CD4-positive, alpha-beta T cell (primary cell): Measurements from ENCODE around the gene CFL1. TPM values are rescaled to one million over a fixed set of nuclear protein-coding genes. Genes with fewer than 3 reads are reported as not detected.
A peak's percentile ranks its signal among the peaks of the same experiment; 100 is the strongest.

Source experiments
- ATAC-seq: fragments of 200-7000 bp; cut with Tn5 transposase; one replicate; pipeline ENCODE4 v1.10.0; 2022; ENCODE audit warnings: mild to moderate bottlenecking; ENCODE audit not compliant: poor library complexity
- CTCF ChIA-PET: fragments of 350-600 bp; sonication (Branson Sonifier 250); formaldehyde crosslinking; loops from one replicate; lab custom pipeline; 2021; ENCODE audit warnings: antibody characterized with exemption, inconsistent platforms; lab: Charles Lee
- POLR2A ChIA-PET: fragments of 350-600 bp; sonication (Branson Sonifier 250); formaldehyde crosslinking; loops from one replicate; lab custom pipeline; 2021; ENCODE audit warnings: antibody characterized with exemption, inconsistent platforms; lab: Charles Lee
- DNase-seq, 14 experiments: peaks; one replicate each; pipeline ENCODE4 v3.0.0-alpha.2; 2013 to 2020; ENCODE audit warnings: mixed read lengths in 2 of 14
- H3K27ac ChIP-seq, 2 donors: one replicate each; pipeline versions ENCODE4 v1.5.1 to v1.7.0; 2013; ENCODE audit warnings: low read length in 2 of 2, low read depth in 1 of 2, mild to moderate bottlenecking in 1 of 2
- H3K27me3 ChIP-seq, 2 experiments: 1 replicate in 1 of 2; 2 replicates in 1 of 2; pipeline versions ENCODE4 v1.6.1 to v1.7.0; 2013; ENCODE audit warnings: low read length in 2 of 2, control low read depth in 1 of 2, mild to moderate bottlenecking in 1 of 2, moderate library complexity in 1 of 2; ENCODE audit not compliant: insufficient read depth in 2 of 2, control insufficient read depth in 1 of 2
- H3K36me3 ChIP-seq: one replicate; pipeline ENCODE4 v1.6.1; 2013; ENCODE audit warnings: low read length, control low read depth; ENCODE audit not compliant: insufficient read depth
- H3K4me1 ChIP-seq: one replicate; pipeline ENCODE4 v1.6.1; 2013; ENCODE audit warnings: low read length, control low read depth; ENCODE audit not compliant: insufficient read depth
- H3K4me3 ChIP-seq: one replicate; pipeline ENCODE4 v1.5.1; 2013; ENCODE audit warnings: mild to moderate bottlenecking, low read length, moderate library complexity
- H3K9me3 ChIP-seq, 2 experiments: 1 replicate in 1 of 2; 2 replicates in 1 of 2; pipeline versions ENCODE4 v1.6.1 to v1.7.0; 2013; ENCODE audit warnings: low read length in 2 of 2, mild to moderate bottlenecking in 2 of 2, control low read depth in 1 of 2, moderate library complexity in 1 of 2; ENCODE audit not compliant: control insufficient read depth in 1 of 2, insufficient read depth in 1 of 2
- H3K27ac Mint-ChIP-seq: one replicate; pipeline ENCODE4 v1.8.0; 2020; ENCODE audit warnings: mixed read lengths
- H3K27me3 Mint-ChIP-seq: one replicate; pipeline ENCODE4 v1.8.0; 2021; ENCODE audit warnings: mixed read lengths
- H3K36me3 Mint-ChIP-seq: one replicate; pipeline ENCODE4 v1.8.0; 2021; ENCODE audit warnings: low read depth, mixed read lengths
- H3K4me1 Mint-ChIP-seq: one replicate; pipeline ENCODE4 v1.8.0; 2021; ENCODE audit warnings: low read depth, mixed read lengths
- H3K4me3 Mint-ChIP-seq: one replicate; pipeline ENCODE4 v1.8.0; 2020; ENCODE audit warnings: mild to moderate bottlenecking, mixed read lengths
- H3K9me3 Mint-ChIP-seq: one replicate; pipeline ENCODE4 v1.8.0; 2020; ENCODE audit warnings: mixed read lengths
- CTCF ChIP-seq: fragments of 200-600 bp; IDR thresholded peaks from one replicate; pipeline ENCODE4 v1.8.0; 2022; ENCODE audit warnings: antibody characterized with exemption, mild to moderate bottlenecking
- intact Hi-C, 2 experiments: fragments of 100-400 bp; cut with DNase I in 1 of 2; cut with micrococcal nuclease in 1 of 2; formaldehyde crosslinking; loops; one replicate each; pipeline versions ENCODE4 v1.15.1 to v1.9.0; 2023 to 2025; cut with DNase I, micrococcal nuclease
- total RNA-seq, 174 experiments: library from RNA in 2 of 174; stranded (reverse) in 2 of 174; gene quantifications; one replicate each; pipeline ENCODE4 v1.2.3 and lab custom pipeline; 2021 to 2026

The CFL1 gene
- total RNA-seq, 2 experiments from 2014 or later: 322 to 331 TPM

GRCh38 chr11:65899356-65900124, 41.6 kb upstream of the CFL1 start:
- Mint-ChIP-seq H3K27me3 (peaks cover 18% of the 10 kb centered on the region), H3K4me3 (peak overlapping the region; percentile 48), H3K36me3 (no peaks in the 10 kb centered on the region), H3K27ac (no peak overlapping the region), H3K4me1 (peaks cover 5% of the 10 kb centered on the region), H3K9me3 (no peaks in the 10 kb centered on the region)
- ChIA-PET POLR2A (interaction anchor here (0.5 to 5.3 kb wide), 8 partner anchors 10 to 303 kb away, joined by 3 to 80 read pairs (median 4); partner anchors contain the start of genes C11orf68, CCDC85B and FIBP), CTCF (interaction anchor here (0.7 to 3.9 kb wide), 7 partner anchors 9 to 427 kb away, joined by 3 to 37 read pairs (median 17); partner anchors contain the start of genes AP5B1, CCDC85B, FIBP and MUS81)
- Histone ChIP-seq H3K9me3 (peaks cover 0 to 7% of the 10 kb centered on the region in 2 experiments), H3K4me3 (peak overlapping the region; percentile 36), H3K27me3 (peaks cover 9 to 12% of the 10 kb centered on the region in 2 experiments), H3K27ac (no peak overlapping the region), H3K36me3 (no peaks in the 10 kb centered on the region), H3K4me1 (peaks cover 30% of the 10 kb centered on the region)
- TF ChIP-seq CTCF: no peak
- intact Hi-C loops: loop anchor here (1.0 kb wide), 2 partner anchors 9 to 20 kb away; partner anchors contain the start of genes C11orf68 (in 2 of the 2), CCDC85B (in 2 of the 2) and DRAP1 (in 2 of the 2)
- DNase-seq (peak in 7 of 14 experiments; percentile 35 to 75 (median 63)), ATAC-seq (no peak)

GRCh38 chr11:65898656-65899355, 40.8 kb upstream of the CFL1 start:
- H3K27ac Mint-ChIP-seq: peak overlapping the region; percentile 39
- peaks cover 37% of the 10 kb centered on the region for H3K4me1 ChIP-seq
- H3K27ac ChIP-seq: no peak overlapping the region
- no peaks in the 10 kb centered on the region for H3K36me3 ChIP-seq
- peak overlapping the region; percentile 36 for H3K4me3 ChIP-seq
- TF ChIP-seq CTCF: no peak
- POLR2A ChIA-PET: interaction anchor here (0.5 to 5.3 kb wide), 6 partner anchors 9 to 303 kb away, joined by 3 to 80 read pairs (median 4); partner anchors contain the start of genes C11orf68, CCDC85B and FIBP
- ATAC-seq (no peak), DNase-seq (no peak)
- H3K4me3 Mint-ChIP-seq: peak overlapping the region; percentile 62
- peaks cover 0 to 7% of the 10 kb centered on the region in 2 experiments for H3K9me3 ChIP-seq
- no peaks in the 10 kb centered on the region for H3K9me3 Mint-ChIP-seq
- H3K36me3 Mint-ChIP-seq: no peaks in the 10 kb centered on the region
- H3K4me1 Mint-ChIP-seq: peaks cover 12% of the 10 kb centered on the region
- peaks cover 14% of the 10 kb centered on the region for H3K27me3 Mint-ChIP-seq
- intact Hi-C loops: no loop called here
- CTCF ChIA-PET: interaction anchor here (0.7 to 3.9 kb wide), 5 partner anchors 9 to 426 kb away, joined by 3 to 37 read pairs (median 3); partner anchors contain the start of genes AP5B1, CCDC85B, FIBP and MUS81
- peaks cover 9 to 12% of the 10 kb centered on the region in 2 experiments for H3K27me3 ChIP-seq

GRCh38 chr11:65897020-65897471, 39.1 kb upstream of the CFL1 start:
- DNase-seq (no peak), ATAC-seq (no peak)
- H3K4me1 ChIP-seq: peaks cover 55% of the 10 kb centered on the region
- no peak overlapping the region for H3K4me3 ChIP-seq
- POLR2A ChIA-PET: no interaction called here
- TF ChIP-seq CTCF: no peak
- H3K27me3 ChIP-seq: peaks cover 9 to 12% of the 10 kb centered on the region in 2 experiments
- H3K36me3 ChIP-seq: no peaks in the 10 kb centered on the region
- intact Hi-C loops: no loop called here
- peaks cover 0 to 7% of the 10 kb centered on the region in 2 experiments for H3K9me3 ChIP-seq
- H3K9me3 Mint-ChIP-seq: no peaks in the 10 kb centered on the region
- no peak overlapping the region for H3K27ac ChIP-seq
- H3K27me3 Mint-ChIP-seq: peaks cover 8% of the 10 kb centered on the region
- no peaks in the 10 kb centered on the region for H3K36me3 Mint-ChIP-seq
- CTCF ChIA-PET: interaction anchor here (2.4 to 3.9 kb wide), 2 partner anchors 8 to 12 kb away, joined by 17 to 37 read pairs; partner anchors contain the start of genes CCDC85B and FIBP
- peak overlapping the region; percentile 34 for H3K4me3 Mint-ChIP-seq
- no peak overlapping the region for H3K27ac Mint-ChIP-seq
- peaks cover 29% of the 10 kb centered on the region for H3K4me1 Mint-ChIP-seq
